DND-41 (cell line): Measurements from ENCODE around the gene NT5M.

ENCODE experiments used
- CTCF ChIP-seq: IDR thresholded peaks from 2 replicates; pipeline ENCODE4 v1.5.1; 2012; ENCODE audit warnings: borderline replicate concordance, low read length, moderate library complexity, mild to moderate bottlenecking; ENCODE audit not compliant: poor library complexity, severe bottlenecking; ENCODE audit errors: extremely low read depth
- EZH2 ChIP-seq: IDR thresholded peaks from 3 replicates; pipeline ENCODE4 v1.6.1; 2012; ENCODE audit warnings: borderline replicate concordance, low read depth, mild to moderate bottlenecking, moderate library complexity, low read length, inconsistent platforms; ENCODE audit not compliant: severe bottlenecking

DNA sequence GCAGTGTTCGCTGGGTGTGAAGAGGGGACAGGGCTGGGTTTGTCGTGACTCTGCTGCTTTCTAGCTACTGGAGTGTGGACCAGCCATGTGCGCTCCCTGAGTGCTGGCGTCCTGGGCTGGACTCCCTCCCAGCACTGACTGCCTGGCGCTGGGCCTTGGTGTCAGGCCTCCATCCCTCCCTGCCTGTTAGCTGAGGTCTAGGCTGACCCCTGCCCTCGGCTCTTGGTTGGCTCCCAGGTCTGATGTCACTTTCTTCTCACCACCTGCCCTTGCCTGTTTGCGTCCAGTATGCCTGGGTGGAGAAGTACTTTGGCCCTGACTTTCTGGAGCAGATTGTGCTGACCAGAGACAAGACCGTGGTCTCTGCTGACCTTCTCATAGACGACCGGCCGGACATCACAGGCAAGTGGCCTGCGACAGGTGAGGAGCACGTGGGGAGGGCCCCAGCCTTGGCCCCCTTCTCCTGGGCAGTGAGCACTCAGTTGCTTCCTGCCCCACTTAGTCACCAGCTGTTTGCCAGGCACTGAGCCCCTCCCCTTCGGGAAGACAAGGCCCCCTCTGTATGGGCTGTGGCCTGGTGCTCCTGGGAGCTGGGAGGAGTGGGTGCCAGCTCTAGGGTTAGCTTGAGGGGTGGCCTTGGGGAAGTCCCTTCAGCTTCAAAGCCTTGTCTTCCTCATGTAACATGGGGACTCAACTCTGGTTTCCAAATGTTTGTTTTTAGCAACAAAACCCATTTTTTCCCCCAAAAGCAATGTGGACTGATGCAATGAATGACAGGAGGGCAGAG lies 41.5 kb downstream of the NT5M start:
- TF ChIP-seq CTCF (no peak), EZH2 (no peak)
